HUDEP-2 (cell line): ENCODE results near the gene KDM2A.
A peak's percentile ranks its signal among the peaks of the same experiment; 100 is the strongest.
"Not testable (repeated sequence)": the region's sequence is repeated elsewhere in the genome, so short reads cannot be mapped to it uniquely, and the experiment has no call there.

Source experiments
- DNase-seq, 76 experiments: peaks; one replicate each; lab custom pipeline; 2025; ENCODE audit not compliant: unreplicated experiment in 76 of 76; lab: John Stamatoyannopoulos, UW

The KDM2A gene

GRCh38 chr11:67230886-67231285, 111.8 kb downstream of the KDM2A start:
- no peak for DNase-seq

GRCh38 chr11:67233584-67234190, 114.6 kb downstream of the KDM2A start:
- DNase-seq = no peak

- not testable (repeated sequence) for DNase-seq
Observed at GRCh38 chr11:67234571-67234970, 115.5 kb downstream of the KDM2A start.

- no peak for DNase-seq
Observed at GRCh38 chr11:67237574-67237973, 118.5 kb downstream of the KDM2A start.

- peak in 1 of 76 experiments; percentile 60 for DNase-seq
Observed at GRCh38 chr11:67238894-67239782, 120.1 kb downstream of the KDM2A start.

- peak in 75 of 76 experiments; percentile 54 to 98 (median 95) for DNase-seq
Observed at GRCh38 chr11:67239783-67240575, 120.9 kb downstream of the KDM2A start.

- peak in 58 of 76 experiments; percentile 14 to 75 (median 44) for DNase-seq
Observed at GRCh38 chr11:67240576-67241389, 121.7 kb downstream of the KDM2A start.

GRCh38 chr11:67242548-67242947, 123.5 kb downstream of the KDM2A start:
- no peak for DNase-seq

GRCh38 chr11:67243051-67243450, 124.0 kb downstream of the KDM2A start:
- no peak for DNase-seq

- DNase-seq = no peak
Observed at GRCh38 chr11:67245046-67245445, 126.0 kb downstream of the KDM2A start.

- no peak for DNase-seq
Observed at GRCh38 chr11:67247946-67248550, 129.0 kb downstream of the KDM2A start.

- peak in 25 of 76 experiments; percentile 11 to 56 (median 24) for DNase-seq
Observed at GRCh38 chr11:67248653-67249052, 129.6 kb downstream of the KDM2A start.

- no peak for DNase-seq
Observed at GRCh38 chr11:67250059-67251043, 131.3 kb downstream of the KDM2A start.

- DNase-seq = no peak
Observed at GRCh38 chr11:67251841-67252240, 132.8 kb downstream of the KDM2A start.

- peak in 33 of 76 experiments; percentile 8 to 58 (median 32) for DNase-seq
Observed at GRCh38 chr11:67252831-67253239, 133.8 kb downstream of the KDM2A start.

GRCh38 chr11:67253872-67254624, 135.0 kb downstream of the KDM2A start:
- DNase-seq = peak in 66 of 76 experiments; percentile 15 to 86 (median 50)

GRCh38 chr11:67254798-67255197, 135.7 kb downstream of the KDM2A start:
- DNase-seq = peak in 5 of 76 experiments; percentile 10 to 27 (median 10)

- DNase-seq = no peak
Observed at GRCh38 chr11:67255353-67255752, 136.3 kb downstream of the KDM2A start.
